GM23248 (cell line): ENCODE measurements around the gene NCAPD2. TPM values are rescaled to one million over a fixed set of nuclear protein-coding genes. Genes with fewer than 3 reads are reported as not detected.

Experiments
- DNase-seq: peaks from one replicate; pipeline ENCODE4 v3.0.0-alpha.2; 2015
- H2AFZ ChIP-seq: fragments of 200-600 bp; sonication (generic); 2 replicates; pipeline ENCODE4 v1.6.1; 2016; ENCODE audit warnings: antibody characterized with exemption
- H3F3A ChIP-seq: fragments of 200-600 bp; sonication (generic); 2 replicates; pipeline ENCODE4 v1.6.1; 2016; ENCODE audit warnings: mild to moderate bottlenecking, antibody characterized with exemption, mixed run types; ENCODE audit not compliant: insufficient read depth
- H3K27ac ChIP-seq: fragments of 200-600 bp; sonication (generic); 2 replicates; pipeline ENCODE4 v1.5.1; 2016; ENCODE audit warnings: mild to moderate bottlenecking
- H3K27me3 ChIP-seq: fragments of 200-600 bp; sonication (generic); replicated peaks from 2 replicates; pipeline ENCODE4 v1.6.1; 2016; ENCODE audit warnings: mild to moderate bottlenecking; ENCODE audit not compliant: insufficient read depth
- H3K36me3 ChIP-seq: fragments of 200-600 bp; sonication (generic); 2 replicates; pipeline ENCODE4 v1.6.1; 2016; ENCODE audit warnings: low read depth, mild to moderate bottlenecking
- H3K4me1 ChIP-seq: fragments of 200-600 bp; sonication (generic); 2 replicates; pipeline ENCODE4 v1.6.1; 2016; ENCODE audit warnings: mild to moderate bottlenecking; ENCODE audit not compliant: insufficient read depth
- H3K4me2 ChIP-seq: fragments of 200-600 bp; sonication (generic); one replicate; pipeline ENCODE4 v1.6.1; 2016; ENCODE audit warnings: mild to moderate bottlenecking; ENCODE audit not compliant: unreplicated experiment
- H3K4me3 ChIP-seq: fragments of 200-600 bp; sonication (generic); 2 replicates; pipeline ENCODE4 v1.5.1; 2016; ENCODE audit warnings: mild to moderate bottlenecking
- H3K79me2 ChIP-seq: fragments of 200-600 bp; sonication (generic); 2 replicates; pipeline ENCODE4 v1.6.1; 2016; ENCODE audit warnings: mild to moderate bottlenecking; ENCODE audit not compliant: insufficient read depth
- H3K9ac ChIP-seq: fragments of 200-600 bp; sonication (generic); 2 replicates; pipeline ENCODE4 v1.6.1; 2016; ENCODE audit warnings: mild to moderate bottlenecking
- H3K9me2 ChIP-seq: fragments of 200-600 bp; sonication (generic); 2 replicates; pipeline ENCODE4 v1.6.1; 2016; ENCODE audit warnings: mixed run types, mild to moderate bottlenecking, moderate library complexity; ENCODE audit not compliant: insufficient read depth
- H3K9me3 ChIP-seq: fragments of 200-600 bp; sonication (generic); one replicate; pipeline ENCODE4 v1.6.1; 2017; ENCODE audit warnings: low read depth
- H4K20me1 ChIP-seq: fragments of 200-600 bp; sonication (generic); 2 replicates; pipeline ENCODE4 v1.6.0; 2016; ENCODE audit not compliant: insufficient read depth
- EZH2 ChIP-seq: fragments of 200-600 bp; sonication (generic); IDR thresholded peaks from 2 replicates; pipeline ENCODE4 v1.6.1; 2018; ENCODE audit warnings: antibody characterized with exemption, mild to moderate bottlenecking; ENCODE audit not compliant: insufficient read depth, poor library complexity, severe bottlenecking
- EZH2phosphoT487 ChIP-seq: fragments of 200-600 bp; sonication (generic); IDR thresholded peaks from 2 replicates; pipeline ENCODE4 v1.6.1; 2018; ENCODE audit warnings: antibody characterized with exemption, moderate library complexity, mild to moderate bottlenecking, low read depth; ENCODE audit not compliant: insufficient read depth
- WGBS, 2 experiments: methylation state at CpG; one replicate each; pipeline ENCODE4 v1.1.6; 2015 to 2017; ENCODE audit warnings: low lambda C conversion rate in 2 of 2, low coverage in 1 of 2; ENCODE audit errors: missing lambda C conversion rate in 2 of 2; 5-methylcytosine and 5-hydroxymethylcytosine counted together
- in situ Hi-C: fragments of 300-500 bp; cut with MboI; formaldehyde crosslinking; loops from 2 replicates; pipeline ENCODE4 v1.15.0; 2020
- polyA plus RNA-seq: library from polyadenylated mRNA; unstranded; fragments of >200 nt; fragmentation: Nextera tagmentation; extraction: Ambion mirVana; gene quantifications from 2 replicates; pipeline ENCODE4 v1.2.1, GENCODE V29; 2016
- total RNA-seq: library from RNA; depleted of rRNA; stranded (reverse); fragments of >200 nt; shearing (Covaris generic); gene quantifications from 2 replicates; pipeline ENCODE4 v1.2.3, GENCODE V29; 2014

The NCAPD2 gene
- total and polyA plus RNA-seq, 2 experiments from 2014 or later = 15.5 to 26.3 TPM

DNA sequence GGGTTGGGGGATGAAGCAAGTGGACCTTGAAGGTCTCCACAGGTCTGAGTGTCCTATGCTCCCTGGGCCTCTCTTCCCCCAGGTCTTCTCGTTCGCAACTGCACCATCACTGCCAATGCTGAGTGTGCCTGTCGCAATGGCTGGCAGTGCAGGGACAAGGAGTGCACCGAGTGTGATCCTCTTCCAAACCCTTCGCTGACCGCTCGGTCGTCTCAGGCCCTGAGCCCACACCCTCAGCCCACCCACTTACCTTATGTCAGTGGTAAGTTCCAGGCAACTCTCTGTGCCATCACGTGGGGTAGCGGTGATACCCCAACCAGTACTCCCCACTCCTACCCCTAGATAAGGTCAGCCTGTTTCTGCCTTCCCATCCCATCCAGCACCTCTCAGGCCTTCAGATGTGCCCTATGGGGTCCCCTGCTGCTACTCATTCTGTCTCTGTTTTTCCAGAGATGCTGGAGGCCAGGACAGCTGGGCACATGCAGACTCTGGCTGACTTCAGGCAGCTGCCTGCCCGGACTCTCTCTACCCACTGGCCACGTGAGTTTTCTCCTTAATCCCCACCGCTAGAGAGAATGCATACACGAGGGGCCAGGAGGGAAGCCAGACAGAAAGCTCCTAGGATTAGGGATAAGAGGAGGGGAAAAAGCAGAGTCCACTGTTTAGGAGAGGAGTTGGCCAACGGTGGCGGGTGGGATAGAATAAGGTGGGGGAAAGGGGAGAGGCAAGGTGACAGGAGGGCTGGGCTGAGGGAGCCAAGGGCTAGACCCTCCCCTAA, 43.6 kb upstream of the NCAPD2 start:
- no peak for TF ChIP-seq EZH2phosphoT487
- TF ChIP-seq EZH2 = no peak
- in situ Hi-C loops = no loop called here
- WGBS, 2 experiments = 51 to 54% methylated on average over 15 to 16 of the region's 16 CpGs

DNA sequence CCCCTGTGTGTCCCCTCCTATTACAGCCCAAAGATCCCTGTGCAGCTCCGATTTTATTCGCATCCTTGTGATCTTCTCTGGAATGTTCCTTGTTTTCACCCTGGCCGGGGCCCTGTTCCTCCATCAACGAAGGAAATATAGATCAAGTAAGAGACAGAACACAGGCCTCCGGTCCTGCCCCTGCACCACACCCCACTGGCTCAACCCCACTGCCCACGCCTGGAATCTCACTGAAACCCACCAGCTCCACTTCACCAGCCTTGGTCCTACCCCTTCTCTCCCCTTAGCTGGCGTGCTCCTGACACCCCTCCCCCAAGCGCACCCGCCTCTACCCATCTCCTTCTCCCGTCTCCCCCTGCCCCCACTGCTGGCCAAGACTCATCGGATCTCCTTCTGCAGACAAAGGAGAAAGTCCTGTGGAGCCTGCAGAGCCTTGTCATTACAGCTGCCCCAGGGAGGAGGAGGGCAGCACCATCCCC, 43.0 kb upstream of the NCAPD2 start:
- no peak for DNase-seq

More for the DNA sequence above, 43.6 kb upstream of the NCAPD2 start:
- 0 out of 2 replicates have a peak, but pooled peaks cover 5% of the 10 kb centered on the region for H3F3A ChIP-seq
- H3K27ac ChIP-seq = no peak overlapping the region
- no peaks in the 10 kb centered on the region for H3K9me3 ChIP-seq
- peak overlapping the region; percentile 81 for H2AFZ ChIP-seq
- H3K4me2 ChIP-seq = peak overlapping the region; percentile 96
- peak; percentile 34 for DNase-seq
- peak overlapping the region; percentile 89 for H3K4me3 ChIP-seq
- H4K20me1 ChIP-seq = no peaks in the 10 kb centered on the region
- peaks cover 3% of the 10 kb centered on the region; the same call in 1 of the 2 replicates for H3K36me3 ChIP-seq
- H3K9ac ChIP-seq = peak overlapping the region; percentile 93
- no peaks in the 10 kb centered on the region for H3K27me3 ChIP-seq
- H3K4me1 ChIP-seq = peaks cover 13% of the 10 kb centered on the region
- H3K9me2 ChIP-seq = no peaks in the 10 kb centered on the region
- H3K79me2 ChIP-seq = peaks cover 17% of the 10 kb centered on the region

DNA sequence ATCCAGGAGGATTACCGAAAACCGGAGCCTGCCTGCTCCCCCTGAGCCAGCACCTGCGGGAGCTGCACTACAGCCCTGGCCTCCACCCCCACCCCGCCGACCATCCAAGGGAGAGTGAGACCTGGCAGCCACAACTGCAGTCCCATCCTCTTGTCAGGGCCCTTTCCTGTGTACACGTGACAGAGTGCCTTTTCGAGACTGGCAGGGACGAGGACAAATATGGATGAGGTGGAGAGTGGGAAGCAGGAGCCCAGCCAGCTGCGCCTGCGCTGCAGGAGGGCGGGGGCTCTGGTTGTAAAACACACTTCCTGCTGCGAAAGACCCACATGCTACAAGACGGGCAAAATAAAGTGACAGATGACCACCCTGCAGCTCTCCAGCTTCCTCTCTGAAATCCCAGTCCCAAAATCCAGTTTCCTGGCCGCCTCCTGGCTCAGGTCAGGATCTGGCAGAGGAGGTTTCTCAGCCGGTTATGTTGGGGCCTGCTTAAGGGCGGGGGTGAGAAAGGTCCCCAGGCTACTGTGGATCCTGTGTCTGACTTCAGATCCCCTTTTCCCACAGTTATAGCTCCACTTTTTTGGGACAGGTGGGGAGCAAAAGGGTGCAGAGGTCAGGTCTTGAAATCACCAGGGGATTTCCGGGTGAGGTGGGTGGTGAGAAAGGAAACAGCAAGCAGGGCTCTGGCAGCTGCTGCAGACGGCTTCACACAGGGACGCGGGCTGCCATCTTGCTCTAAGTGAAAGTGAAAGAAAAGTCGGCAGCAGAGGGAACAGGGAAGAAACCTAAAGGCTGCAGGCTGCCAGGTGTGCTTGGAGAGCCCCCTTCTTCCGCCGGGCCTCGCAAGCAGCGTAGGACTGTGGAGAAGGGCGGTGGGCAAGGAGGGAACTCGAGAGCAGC, 42.3 kb upstream of the NCAPD2 start, which contains the start of gene TAPBPL:
Gene TAPBPL (plus strand): TSS at position 695 of the 897 bp plus-strand sequence. CDS start 207 bp downstream, outside the sequence.
- Histone ChIP-seq H3K4me3 (peak within 1 kb of the TSS; percentile 89), H3K36me3 (no peaks in the 10 kb centered on the region), H3K27me3 (no peaks in the 10 kb centered on the region), H3F3A (0 out of 2 replicates have a peak, but pooled peaks cover 5% of the 10 kb centered on the region), H3K9me3 (no peaks in the 10 kb centered on the region), H3K9me2 (no peaks in the 10 kb centered on the region), H3K27ac (peak within 1 kb of the TSS; percentile 79), H3K9ac (peak within 1 kb of the TSS; percentile 93), H2AFZ (peak within 1 kb of the TSS; percentile 81), H4K20me1 (no peaks in the 10 kb centered on the region), H3K4me1 (peaks cover 13% of the 10 kb centered on the region), H3K4me2 (peak within 1 kb of the TSS; percentile 96), H3K79me2 (peaks cover 17% of the 10 kb centered on the region)
- in situ Hi-C loops = no loop called here
- TF ChIP-seq EZH2 (no peak), EZH2phosphoT487 (no peak)
- peak; percentile 87 for DNase-seq
- WGBS, 2 experiments = 1 to 2% methylated on average over 23 to 27 of the region's 27 CpGs

More for the DNA sequence above, 43.0 kb upstream of the NCAPD2 start:
- H3K4me3 ChIP-seq = peak overlapping the region; percentile 89
- H4K20me1 ChIP-seq = no peaks in the 10 kb centered on the region
- H3K27ac ChIP-seq = peak overlapping the region; percentile 79
- peaks cover under 1% of the 10 kb centered on the region; the same call in 1 of the 2 replicates for H3K36me3 ChIP-seq
- no peaks in the 10 kb centered on the region for H3K9me2 ChIP-seq
- 0 out of 2 replicates have a peak, but pooled peaks cover 5% of the 10 kb centered on the region for H3F3A ChIP-seq
- H3K4me1 ChIP-seq = peaks cover 13% of the 10 kb centered on the region
- peak overlapping the region; percentile 96 for H3K4me2 ChIP-seq
- H3K79me2 ChIP-seq = peaks cover 17% of the 10 kb centered on the region
- no peak for TF ChIP-seq EZH2
- no peak for TF ChIP-seq EZH2phosphoT487
- H3K9ac ChIP-seq = peak overlapping the region; percentile 93
- H3K27me3 ChIP-seq = no peaks in the 10 kb centered on the region
- no peaks in the 10 kb centered on the region for H3K9me3 ChIP-seq
- WGBS, 2 experiments = 2 to 4% methylated on average over 6 to 11 of the region's 11 CpGs
- in situ Hi-C loops = no loop called here
- peak overlapping the region; percentile 81 for H2AFZ ChIP-seq
